Heart left ventricle (tissue), 16 donors: Measurements from ENCODE around the gene PDCD1. TPM values are rescaled to one million over a fixed set of nuclear protein-coding genes. Genes with fewer than 3 reads are reported as not detected.

Experiments used
- ATAC-seq, 4 donors: fragments of 200-7000 bp; cut with Tn5 transposase; one replicate each; pipeline ENCODE4 v1.9.1; 2020 to 2022; ENCODE audit warnings: moderate library complexity in 4 of 4, mild to moderate bottlenecking in 3 of 4, moderate number of reproducible peaks in 1 of 4
- DNase-seq, 5 donors: peaks; one replicate each; pipeline ENCODE4 v3.0.0-alpha.2; 2020
- H3K27ac ChIP-seq, 12 donors: fragments of 200-600 bp; sonication (generic) in 4 of 12; one replicate each; pipeline versions ENCODE4 v1.5.0 to v1.8.0; 2016 to 2022; ENCODE audit warnings: mild to moderate bottlenecking in 2 of 12
- H3K27me3 ChIP-seq, 9 donors: fragments of 200-600 bp; sonication (generic) in 2 of 9; one replicate each; pipeline versions ENCODE4 v1.5.1 to v1.8.0; 2016 to 2022; ENCODE audit warnings: mild to moderate bottlenecking in 3 of 9
- H3K36me3 ChIP-seq, 9 donors: fragments of 200-600 bp; sonication (generic) in 2 of 9; one replicate each; pipeline versions ENCODE4 v1.5.0 to v1.8.0; 2018 to 2022; ENCODE audit warnings: mild to moderate bottlenecking in 2 of 9
- H3K4me1 ChIP-seq, 12 donors: fragments of 200-600 bp; sonication (generic) in 4 of 12; one replicate each; pipeline versions ENCODE4 v1.5.0 to v1.8.0; 2016 to 2022; ENCODE audit warnings: mild to moderate bottlenecking in 3 of 12
- H3K4me3 ChIP-seq, 12 donors: fragments of 200-600 bp; sonication (generic) in 4 of 12; one replicate each; pipeline versions ENCODE4 v1.5.0 to v1.8.0; 2017 to 2022; ENCODE audit warnings: mild to moderate bottlenecking in 9 of 12, moderate library complexity in 4 of 12
- H3K9me3 ChIP-seq, 12 donors: fragments of 200-600 bp; sonication (generic) in 4 of 12; one replicate each; pipeline versions ENCODE4 v1.5.0 to v1.8.0; 2016 to 2022; ENCODE audit warnings: mild to moderate bottlenecking in 1 of 12
- CTCF ChIP-seq, 12 donors: fragments of 200-600 bp; sonication (generic) in 4 of 12; IDR thresholded peaks; one replicate each; pipeline versions ENCODE4 v1.5.0 to v1.8.0; 2018 to 2022; ENCODE audit warnings: antibody characterized with exemption in 12 of 12, mild to moderate bottlenecking in 5 of 12
- POLR2A ChIP-seq, 2 donors: fragments of 450-650 bp; IDR thresholded peaks; one replicate each; pipeline ENCODE4 v1.6.1; 2017; ENCODE audit warnings: antibody characterized with exemption in 2 of 2, mild to moderate bottlenecking in 2 of 2, moderate library complexity in 2 of 2
- WGBS, 4 donors: extraction: QIAGEN DNeasy Blood & Tissue Kit in 2 of 4; methylation state at CpG; one replicate each; pipeline versions ENCODE4 v1.1.5 to v1.1.7; 2013 to 2018; 5-methylcytosine and 5-hydroxymethylcytosine counted together
- intact Hi-C, 10 donors: fragments of 100-400 bp; cut with DNase I; formaldehyde crosslinking; loops; one replicate each; pipeline versions ENCODE4 v1.11.1 to v1.14.2; 2022
- polyA plus RNA-seq, 2 donors: library from polyadenylated mRNA; stranded (reverse); fragments of 200-250 nt; gene quantifications; one replicate each; pipeline ENCODE4 v1.2.3, GENCODE V29; 2013
- total RNA-seq, 9 donors: library from RNA; depleted of rRNA in 2 of 9; stranded (reverse); fragments of >200 nt in 2 of 9; fragmentation: NEBNext Ultra II Directional in 3 of 9; extraction: Animal tissue kit (Norgen Biotek cat#: 25700) in 3 of 9; gene quantifications; one replicate each; pipeline versions ENCODE4 v1.1.0 to v1.2.4, GENCODE V29; 2016 to 2023
- donor health status: ischemic (EF 13 %, LVEDD 7.1; RV severe dilation, severe dysfunction).
- donor health status: healthy with polysubstance abuse.
- donor health status: DM: no; HTN: yes; CAD: no.
- donor health status: DM: no; HTN: no; CAD: no.
- donor health status: ischemic (EF 25% LVEDD 6.9; RV normal size, moderate dysfunction).
- donor health status: ischemic (EF 25% LVEDD 5.7; RV mildly dilated, moderate dysfunction).
- donor health status: healthy.
- donor health status: DM: yes; HTN: yes; CAD: no.
- donor health status: ischemic (EF 35%, LVEDD 5.7; RV mildly dilated, moderate dysfunction).
- donor health status: nonischemic (EF 11% LVEDD 7.7; RV severe dilation, severe dysfunction).
- donor health status: DM: yes; HTN: yes; CAD: no.
- donor health status: PGD.
- donor health status: ischemic (EF 29% LVEDD 5.4; RV normal size, mild dysfunction).
- donor health status: nonischemic (EF 23%, LVEDD 6.1; RV moderate dilation, normal function).

The PDCD1 gene
- total and polyA plus RNA-seq, 11 donors, result 0.27 to 7.6 (median 1.4) TPM

GRCh38 chr2:241811201-241811951 is 47.3 kb downstream of the PDCD1 start:
- peaks cover 0 to 32% (median 13%) of the 10 kb centered on the region in 12 donors for H3K4me1 ChIP-seq
- peak overlapping the region; percentile 20 to 91 (median 66) for H3K27ac ChIP-seq
- no peak for TF ChIP-seq POLR2A (IDR thresholded peaks at IDR 0.05)
- no peak for TF ChIP-seq CTCF (IDR thresholded peaks at IDR 0.05)
- intact Hi-C loops, result loop anchor here in 1 of 10 donors (5.0 kb wide), 1 partner anchor 46 kb away; the partner anchor contains the start of gene PDCD1
- no peaks in the 10 kb centered on the region for H3K27me3 ChIP-seq
- H3K36me3 ChIP-seq, result no peaks in the 10 kb centered on the region
- peak; percentile 70 to 91 (median 82) for ATAC-seq
- no peaks in the 10 kb centered on the region for H3K9me3 ChIP-seq
- peak; percentile 61 to 85 (median 83) for DNase-seq
- H3K4me3 ChIP-seq, result peak overlapping the region in 1 of 12 donors; percentile 25
- 78 to 91% (median 85%) methylated on average over 11 to 27 of the region's 27 CpGs for WGBS, 4 donors

DNA sequence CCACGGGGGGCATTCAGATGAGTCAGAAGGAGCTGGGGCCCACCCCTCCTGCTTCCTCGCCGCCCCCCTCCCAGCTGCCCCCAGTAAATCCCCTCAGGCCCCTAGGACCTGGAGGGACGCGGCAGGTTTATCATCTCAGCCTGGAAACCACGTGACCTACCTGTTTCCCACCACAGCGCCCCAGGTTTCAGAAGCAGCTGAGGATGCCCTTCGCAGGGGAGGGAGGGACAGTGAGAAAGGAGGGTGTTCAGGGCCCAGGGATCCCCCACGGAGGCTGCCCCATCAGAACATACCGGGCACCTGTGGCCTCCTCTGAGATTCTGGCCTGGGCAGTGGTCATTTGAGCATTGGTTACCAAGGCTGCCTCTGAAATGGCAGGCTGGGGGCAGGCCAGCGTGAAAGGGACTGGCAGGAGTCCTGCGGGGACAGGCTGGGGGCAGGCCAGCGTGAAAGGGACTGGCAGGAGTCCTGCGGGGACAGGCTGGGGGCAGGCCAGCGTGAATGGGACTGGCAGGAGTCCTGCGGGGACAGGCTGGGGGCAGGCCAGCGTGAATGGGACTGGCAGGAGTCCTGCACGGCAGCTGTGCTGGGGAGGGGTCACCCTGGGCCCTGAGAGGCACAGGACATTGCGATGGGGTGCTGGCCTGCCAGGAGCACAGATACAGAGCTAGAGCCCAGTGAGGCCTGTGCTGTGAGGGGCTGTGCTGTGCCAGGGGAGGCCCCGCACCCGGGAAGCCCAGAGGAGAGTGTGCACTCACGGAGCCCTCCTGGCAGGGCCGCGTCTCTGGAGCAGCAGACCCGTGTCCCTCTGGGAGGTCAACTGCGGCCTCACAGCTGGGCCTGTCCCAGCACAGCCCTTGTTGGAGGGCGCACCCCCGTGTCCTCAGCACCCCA is 48.1 kb downstream of the PDCD1 start:
- Histone ChIP-seq H3K27me3 (no peaks in the 10 kb centered on the region), H3K4me3 (peak overlapping the region in 1 of 12 donors; percentile 25), H3K4me1 (peaks cover 0 to 32% (median 13%) of the 10 kb centered on the region in 12 donors), H3K36me3 (no peaks in the 10 kb centered on the region), H3K27ac (peak overlapping the region; percentile 20 to 91 (median 72)), H3K9me3 (no peaks in the 10 kb centered on the region)
- DNase-seq, result peak in 4 of 5 donors; percentile 29 to 81 (median 73)
- peak; percentile 66 to 83 (median 82) for ATAC-seq
- intact Hi-C loops, result loop anchor here in 1 of 10 donors (5.0 kb wide), 1 partner anchor 47 kb away; the partner anchor contains the start of gene PDCD1
- TF ChIP-seq POLR2A (IDR thresholded peaks at IDR 0.05) (no peak), CTCF (IDR thresholded peaks at IDR 0.05) (no peak)
- WGBS, 4 donors, result 48 to 56% (median 51%) methylated on average over 11 to 28 of the region's 28 CpGs

GRCh38 chr2:241809383-241810306 is 49.0 kb downstream of the PDCD1 start:
- H3K9me3 ChIP-seq, result no peaks in the 10 kb centered on the region
- no peak overlapping the region for H3K4me3 ChIP-seq
- 81 to 85% (median 83%) methylated on average over 18 to 29 of the region's 29 CpGs for WGBS, 4 donors
- TF ChIP-seq POLR2A (IDR thresholded peaks at IDR 0.05), result no peak
- no peak for TF ChIP-seq CTCF (IDR thresholded peaks at IDR 0.05)
- peak in 1 of 5 donors; percentile 23 for DNase-seq
- H3K27ac ChIP-seq, result peak overlapping the region in 8 of 12 donors; percentile 49 to 91 (median 80)
- no peaks in the 10 kb centered on the region for H3K36me3 ChIP-seq
- no peak for ATAC-seq
- peaks cover 0 to 3% (median 0%) of the 10 kb centered on the region in 9 donors for H3K27me3 ChIP-seq
- H3K4me1 ChIP-seq, result peaks cover 0 to 36% (median 16%) of the 10 kb centered on the region in 12 donors
- intact Hi-C loops, result loop anchor here in 1 of 10 donors (5.0 kb wide), 1 partner anchor 48 kb away; the partner anchor contains the start of gene PDCD1
